Activated gamma-delta T cell treated with anti-CD3 and anti-CD28 coated beads, Interleukin-2, amount 50 U/mL, for 16 hours (primary cell): ENCODE results near the gene BNIP2.
"Not testable (repeated sequence)": the region's sequence is repeated elsewhere in the genome, so short reads cannot be mapped to it uniquely, and the experiment has no call there.

Experiments
- DNase-seq: peaks from one replicate; pipeline ENCODE4 v3.0.0-alpha.2; 2020; ENCODE audit warnings: low read depth

BNIP2 gene

DNA sequence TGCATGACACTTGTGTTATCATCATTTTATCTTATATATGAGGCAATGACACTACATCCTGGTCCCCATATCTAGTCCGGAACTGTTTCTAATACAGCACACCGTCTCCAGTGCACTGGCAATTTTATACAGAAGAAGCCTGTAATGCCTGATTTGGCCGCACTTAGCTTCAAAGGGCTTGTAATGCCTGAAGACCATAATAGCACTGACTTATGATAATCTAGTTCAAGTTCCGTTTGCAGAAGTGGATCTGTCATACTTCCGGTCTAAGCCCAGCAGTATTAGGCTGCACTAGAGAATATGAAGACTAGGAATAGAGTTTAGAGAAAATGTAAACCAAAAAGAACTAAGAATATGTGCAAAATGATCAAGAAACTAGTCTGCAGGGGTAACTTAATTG, 1.3 kb downstream of the BNIP2 start:
- no peak for DNase-seq

DNA sequence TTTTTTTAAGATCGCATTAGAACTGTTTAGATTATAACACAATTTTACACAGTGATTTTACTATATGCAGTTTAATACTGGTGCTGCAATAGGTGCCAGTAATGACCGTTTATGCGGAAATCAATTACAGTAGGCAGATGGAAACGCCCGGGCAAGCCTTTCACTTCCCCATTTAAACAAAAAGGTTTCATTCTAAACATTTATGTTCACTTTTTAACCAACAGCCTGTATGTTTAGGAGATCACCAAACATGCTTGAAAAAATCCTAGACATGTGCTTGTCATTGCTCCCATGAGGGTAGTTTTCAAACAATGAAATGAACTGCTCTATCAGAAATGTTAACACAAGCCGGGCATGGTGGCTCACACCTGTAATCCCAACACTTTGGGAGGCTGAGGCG, 2.7 kb downstream of the BNIP2 start:
- no peak for DNase-seq

DNA sequence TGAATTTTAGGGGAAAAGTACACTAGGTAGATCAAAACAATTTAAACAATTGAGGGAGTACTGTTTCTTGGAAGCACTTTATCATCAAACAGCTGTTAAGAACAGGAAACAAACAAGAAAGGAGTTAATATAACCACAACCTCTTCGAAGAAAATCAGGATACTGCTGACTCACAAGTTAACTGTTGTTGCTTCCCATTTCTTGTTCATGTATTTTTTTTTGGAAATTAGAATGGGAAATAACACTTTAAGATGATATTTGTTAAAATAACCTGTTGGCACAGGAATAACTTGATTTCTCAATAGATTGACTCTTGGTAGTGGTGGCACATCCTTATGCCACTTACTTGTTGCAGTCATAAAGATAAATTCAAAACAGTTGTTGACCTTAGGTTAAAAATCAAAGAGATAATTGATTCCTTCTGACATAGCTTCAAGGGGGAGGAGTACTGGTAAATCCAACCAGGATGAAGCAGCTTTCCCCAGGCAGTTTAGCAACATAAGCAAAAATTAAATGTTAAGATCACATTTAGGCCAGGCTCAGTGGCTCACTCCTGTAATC, 3.3 kb downstream of the BNIP2 start:
- no peak for DNase-seq

DNA sequence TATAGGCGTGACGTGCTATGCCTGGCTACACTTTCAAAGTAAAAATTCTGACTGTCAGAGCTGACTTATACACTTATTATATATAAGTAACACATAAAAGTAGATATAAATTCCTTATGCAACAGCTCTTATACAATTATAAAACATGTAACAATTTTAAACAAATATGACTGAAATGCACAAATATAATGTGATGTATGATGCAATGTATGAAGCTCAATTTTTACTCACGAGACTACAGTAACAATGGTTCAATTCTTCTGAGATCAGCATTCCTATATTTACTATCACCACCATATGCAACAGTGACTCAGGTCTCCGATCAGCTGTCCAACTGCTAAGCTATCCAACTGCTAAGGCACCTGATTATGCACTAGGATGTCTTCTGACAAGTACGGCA, 8.2 kb downstream of the BNIP2 start:
- DNase-seq, result no peak

DNA sequence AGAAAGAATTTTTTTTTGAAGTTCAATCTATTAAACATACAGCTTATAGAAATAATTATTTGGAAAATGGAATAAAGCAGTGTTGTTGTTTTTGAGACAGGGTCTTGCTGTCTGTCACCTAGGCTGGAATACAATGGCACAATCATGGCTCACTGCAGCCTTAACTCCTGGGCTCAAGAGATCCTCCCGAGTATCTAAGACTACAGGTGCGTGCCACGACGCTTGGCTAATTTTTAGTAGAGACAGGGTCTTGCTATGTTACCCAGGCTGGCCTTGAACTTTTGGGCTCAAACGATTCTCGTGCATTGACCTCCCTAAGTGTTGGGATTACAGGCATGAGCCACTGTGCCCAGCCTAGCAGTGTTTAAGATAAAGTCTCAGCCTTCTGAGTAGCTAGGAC, 8.8 kb downstream of the BNIP2 start:
- DNase-seq, result no peak

DNA sequence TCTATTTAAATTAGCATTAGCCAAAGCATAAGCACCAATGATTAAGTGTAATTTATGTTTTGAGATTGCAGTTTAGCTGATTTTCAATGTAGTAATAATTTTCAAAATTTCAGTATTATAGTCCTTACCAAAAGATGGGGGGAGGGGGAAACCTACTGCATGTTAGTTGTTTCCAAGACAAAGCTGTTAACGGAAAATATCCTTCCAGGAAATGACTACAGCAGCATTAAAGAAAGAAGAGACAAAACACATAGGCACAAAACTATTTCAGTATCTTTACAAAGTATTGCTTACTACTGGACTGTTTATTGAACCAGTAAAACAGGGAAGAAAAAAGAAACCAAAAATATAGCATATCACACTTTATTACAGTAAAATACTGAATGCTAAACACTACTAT, 10.5 kb downstream of the BNIP2 start:
- no peak for DNase-seq

DNA sequence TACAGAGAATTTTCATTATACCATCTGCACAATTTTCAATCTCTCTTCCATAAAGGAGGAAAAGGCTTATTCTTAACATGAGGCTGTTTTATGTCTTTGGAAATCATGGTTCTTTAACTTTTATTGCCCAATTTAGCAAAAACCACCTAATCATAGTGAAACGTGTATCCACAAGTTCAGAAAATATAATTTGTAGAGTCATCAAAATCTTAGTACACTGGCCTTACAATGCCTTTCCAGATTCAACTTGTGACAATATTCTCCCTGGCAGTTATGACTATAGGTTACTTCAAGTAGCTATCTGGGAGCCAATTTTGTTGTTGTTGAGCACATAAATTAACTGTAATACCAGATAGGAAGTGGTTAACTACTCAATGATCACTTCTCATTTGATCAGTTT, 10.9 kb downstream of the BNIP2 start:
- DNase-seq, result no peak

DNA sequence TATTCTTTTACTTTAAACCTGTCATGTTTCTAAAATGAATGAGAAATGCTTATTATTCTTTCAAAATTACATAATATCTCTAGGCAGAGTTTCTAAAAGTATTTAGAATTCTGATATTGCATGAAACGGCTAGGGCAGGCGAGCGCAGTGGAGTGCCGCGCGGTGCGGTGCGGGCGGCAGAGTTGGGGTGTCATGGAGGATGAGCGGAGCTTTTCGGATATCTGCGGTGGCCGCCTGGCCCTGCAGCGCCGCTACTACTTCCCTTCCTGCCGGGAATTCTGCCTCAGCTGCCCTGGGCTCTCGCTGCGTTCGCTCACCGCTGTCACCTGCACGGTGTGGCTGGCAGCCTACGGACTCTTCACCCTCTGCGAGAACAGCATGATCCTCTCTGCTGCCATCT, 12.6 kb downstream of the BNIP2 start:
- no peak for DNase-seq

DNA sequence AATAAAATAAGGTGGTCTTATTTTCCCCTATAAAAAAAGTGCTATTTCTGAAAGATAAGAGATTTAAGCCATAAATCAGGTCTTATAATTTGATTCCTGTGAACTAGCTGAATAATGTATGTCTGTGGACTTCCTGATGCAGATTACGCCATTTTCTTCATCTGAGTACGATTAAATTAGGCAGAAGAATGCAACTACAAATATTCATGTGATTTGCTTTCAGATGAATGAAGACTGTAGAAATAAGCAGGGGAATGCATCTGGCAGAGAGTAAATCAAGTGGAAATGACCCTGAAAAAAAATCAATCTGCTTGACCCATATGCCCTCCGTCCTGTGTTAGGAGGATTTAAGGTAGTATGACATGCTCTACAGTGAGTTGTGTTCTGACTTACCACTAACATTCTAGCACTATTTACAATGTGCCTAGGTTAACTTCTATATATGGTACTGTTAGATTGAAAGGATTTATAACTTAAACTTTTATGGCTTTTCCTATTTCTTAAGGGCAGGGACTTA, 14.7 kb downstream of the BNIP2 start:
- DNase-seq, result no peak

DNA sequence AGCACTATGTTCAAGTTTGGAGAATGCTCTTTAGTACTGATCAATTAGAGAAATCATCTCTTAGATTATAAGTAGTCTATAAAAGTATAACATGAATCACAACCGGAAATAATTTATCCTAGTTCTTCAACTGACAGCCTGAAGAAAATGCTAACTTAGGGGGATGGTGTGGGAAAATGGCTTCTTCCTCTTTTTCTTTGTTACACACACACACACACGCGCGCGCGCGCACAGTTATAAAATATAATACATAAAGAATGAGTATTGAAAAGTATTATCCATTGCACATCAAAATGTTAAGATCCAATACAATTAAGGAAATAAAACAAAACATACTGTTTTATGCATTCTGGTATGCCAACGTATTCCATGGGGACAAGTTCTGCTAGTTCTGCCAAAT, 20.6 kb downstream of the BNIP2 start:
- DNase-seq, result no peak

DNA sequence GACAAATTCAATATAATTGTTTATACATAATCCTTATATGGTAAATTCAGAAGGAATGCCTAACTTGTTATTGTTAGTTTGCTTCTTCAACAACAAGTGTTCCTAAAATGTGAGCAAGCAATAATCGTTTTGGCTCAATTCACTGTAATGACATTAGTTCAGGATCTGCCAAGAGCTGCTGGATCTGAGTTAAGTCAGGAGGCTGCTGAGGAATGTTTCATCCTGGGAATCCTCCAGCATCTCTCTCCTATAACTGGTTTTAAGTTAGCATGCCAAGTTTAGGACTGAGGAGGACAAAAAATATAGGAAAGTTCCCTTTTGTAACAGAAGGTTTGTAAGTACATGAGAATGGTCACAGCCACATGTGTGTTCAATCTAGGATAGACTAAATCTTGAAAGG, 26.9 kb downstream of the BNIP2 start:
- no peak for DNase-seq

DNA sequence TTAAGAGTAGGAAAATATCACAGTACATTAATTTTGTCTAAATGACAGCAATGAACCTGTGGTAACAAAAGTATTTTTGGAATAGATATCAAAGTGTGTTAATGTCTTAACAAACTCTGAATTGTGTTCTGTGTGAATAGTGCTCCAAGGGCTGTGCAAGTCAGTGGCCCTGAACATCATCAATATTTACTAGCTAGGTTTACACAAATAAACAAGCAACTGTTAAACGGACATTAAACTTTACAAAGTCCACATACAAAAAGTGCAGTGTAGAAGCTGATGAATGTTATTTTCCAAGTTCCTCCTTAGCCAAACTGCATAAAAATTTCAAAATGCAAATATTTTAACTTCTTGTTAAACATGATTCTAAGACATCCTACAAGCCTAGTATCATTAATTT, 29.8 kb downstream of the BNIP2 start:
- DNase-seq, result no peak

DNA sequence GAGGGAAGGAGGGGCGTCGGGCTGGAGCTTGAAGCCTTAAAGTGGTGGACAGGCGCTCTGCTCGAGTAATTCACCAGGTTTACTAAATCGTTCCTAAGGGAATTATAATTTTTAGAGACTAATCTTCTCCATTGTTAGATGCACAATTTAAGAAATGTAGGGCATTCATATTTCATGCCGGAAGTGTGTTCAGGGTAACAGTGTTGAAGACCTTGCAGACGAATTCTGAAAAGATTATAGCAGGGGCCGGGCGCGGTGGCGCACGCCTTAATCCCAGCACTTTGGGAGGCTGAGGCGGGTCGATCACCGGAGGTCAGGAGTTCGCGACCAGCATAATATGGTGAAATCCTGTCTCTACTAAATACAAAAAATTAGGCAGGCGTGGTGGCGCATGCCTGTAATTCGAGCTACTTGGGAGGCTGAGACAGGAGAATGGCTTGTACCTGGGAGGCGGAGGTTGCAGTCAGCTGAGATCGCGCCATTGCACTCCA, 31.4 kb downstream of the BNIP2 start:
- no peak for DNase-seq

DNA sequence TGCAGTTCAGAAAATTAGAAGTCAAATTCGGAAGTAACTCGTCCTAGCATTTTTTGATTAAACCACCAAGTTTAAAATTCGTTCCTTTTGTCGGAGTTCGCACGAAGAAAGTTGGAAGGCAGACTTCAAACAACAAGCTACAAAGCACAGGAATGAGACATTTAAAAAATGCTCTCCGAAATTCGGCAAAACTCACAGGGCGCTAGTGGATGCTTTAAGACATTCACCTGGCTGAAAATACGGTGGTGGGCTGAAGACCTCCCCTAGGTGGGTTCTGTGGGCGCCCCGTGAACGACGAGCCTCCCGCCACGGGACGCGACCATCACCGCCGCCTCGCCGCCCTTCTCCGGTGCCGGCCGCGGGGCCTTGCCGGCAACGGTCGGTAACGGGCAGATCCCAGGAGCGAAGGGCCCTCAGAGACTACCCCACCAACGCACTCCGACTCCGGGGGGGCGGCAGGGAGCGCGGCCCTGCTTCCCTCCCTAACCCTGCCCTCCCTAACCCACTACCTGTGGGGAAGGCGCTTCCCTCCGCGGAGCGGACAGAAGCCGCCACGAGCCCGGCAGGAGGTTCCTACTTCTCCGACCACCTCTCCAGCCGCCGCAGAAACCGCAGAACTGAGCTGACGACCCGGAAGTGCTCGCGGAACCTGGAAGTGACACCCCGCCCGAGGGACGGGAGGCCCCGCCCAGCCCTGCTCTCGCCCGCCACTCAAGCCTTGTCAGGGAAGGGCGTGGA, 32.1 kb downstream of the BNIP2 start, which contains the start of gene GTF2A2:
Gene GTF2A2 (minus strand): TSS at position 619 of the 738 bp plus-strand sequence. CDS start 5,238 bp downstream, outside the sequence.
- DNase-seq, result peak; percentile 88

DNA sequence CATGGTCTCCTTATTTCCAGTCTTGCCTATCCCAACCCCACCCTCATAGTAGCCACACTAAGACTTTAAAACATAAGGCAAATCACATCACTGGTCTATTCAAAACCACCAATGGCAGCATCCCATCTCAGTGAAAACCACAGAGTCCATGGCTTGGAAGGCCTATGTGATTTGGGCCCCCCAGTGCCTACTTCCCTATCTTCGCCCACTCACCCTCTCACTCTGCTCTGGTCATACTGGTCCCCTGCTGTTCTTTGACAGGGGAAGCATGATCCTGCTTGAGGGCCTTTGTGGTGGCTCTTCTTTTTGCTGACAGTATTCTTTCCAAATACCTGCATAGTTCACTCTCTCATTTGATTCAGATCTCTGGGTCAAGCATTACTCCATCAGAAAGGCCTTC, 35.1 kb downstream of the BNIP2 start:
- DNase-seq, result no peak

DNA sequence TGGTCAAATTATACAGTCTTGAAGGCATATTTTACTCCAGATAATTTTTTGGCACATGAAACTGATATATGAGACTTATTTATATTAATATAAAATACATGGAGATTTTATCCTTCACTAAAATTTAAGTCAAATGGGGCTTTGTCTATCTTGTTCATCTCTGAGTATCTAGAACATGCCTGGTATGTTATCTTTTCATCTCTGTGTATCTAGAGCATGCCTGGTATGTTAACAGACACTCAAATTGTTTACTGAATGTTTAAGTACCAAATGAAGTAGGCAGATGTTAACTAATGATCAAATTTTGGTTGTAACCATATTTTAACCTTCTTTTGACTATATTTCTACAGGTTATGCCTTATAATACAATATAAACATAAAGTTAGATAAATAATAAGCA, 39.5 kb downstream of the BNIP2 start:
- DNase-seq, result no peak

DNA sequence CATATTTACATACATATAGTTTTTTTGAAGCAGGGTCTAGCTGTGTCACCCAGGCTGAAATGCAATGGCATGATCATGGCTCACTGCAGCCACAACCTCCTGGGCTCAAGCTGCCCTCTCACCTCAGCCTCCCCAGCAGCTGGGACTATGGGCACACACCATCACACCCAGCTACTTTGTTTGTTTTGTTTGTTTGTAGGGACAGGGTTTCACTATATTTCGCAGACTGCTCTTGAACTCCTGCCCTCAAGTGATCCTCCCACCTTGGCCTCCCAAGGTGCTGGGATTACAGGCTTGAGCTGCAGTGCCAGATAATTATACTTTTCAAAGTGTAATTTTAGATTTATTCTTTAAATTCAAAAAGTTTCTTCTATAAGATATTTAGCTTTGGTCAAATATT, 42.0 kb downstream of the BNIP2 start:
- no peak for DNase-seq

DNA sequence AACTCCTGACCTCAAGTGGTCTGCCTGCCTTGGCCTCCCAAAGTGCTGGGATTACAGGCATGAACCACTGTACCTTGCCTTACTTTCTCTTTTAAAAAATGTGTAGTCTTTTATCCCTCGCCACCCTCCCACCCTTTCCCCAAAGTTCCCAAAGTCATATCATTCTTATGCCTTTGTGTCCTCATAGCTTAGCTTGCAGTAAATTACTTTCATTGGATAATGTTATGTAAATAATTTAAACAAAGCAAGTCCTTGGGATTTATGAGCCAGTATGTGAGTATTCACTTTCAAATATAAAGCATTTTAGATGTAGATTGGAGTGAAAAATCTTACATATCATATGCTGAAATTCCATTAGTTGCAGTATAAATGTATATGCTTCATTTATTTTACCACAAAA, 42.8 kb downstream of the BNIP2 start:
- DNase-seq, result no peak

DNA sequence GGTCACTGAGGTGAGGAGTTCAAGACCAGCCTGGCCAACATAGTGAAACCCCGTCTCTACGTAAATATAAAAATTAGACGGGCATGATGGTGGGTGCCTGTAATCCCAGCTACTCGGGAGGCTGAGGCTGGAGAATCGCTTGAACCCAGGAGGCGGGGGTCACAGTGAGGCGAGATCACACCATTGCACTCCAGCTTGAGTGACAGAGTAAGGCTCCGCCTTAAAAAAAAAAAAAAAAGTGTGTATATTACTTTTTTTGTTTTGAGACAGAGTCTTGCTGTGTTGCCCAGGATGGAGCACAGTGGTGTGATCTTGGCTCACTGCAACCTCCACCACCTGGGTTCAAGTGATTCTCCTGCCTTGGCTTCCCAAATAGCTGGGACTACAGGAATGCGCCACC, 43.3 kb downstream of the BNIP2 start:
- DNase-seq, result not testable (repeated sequence)

DNA sequence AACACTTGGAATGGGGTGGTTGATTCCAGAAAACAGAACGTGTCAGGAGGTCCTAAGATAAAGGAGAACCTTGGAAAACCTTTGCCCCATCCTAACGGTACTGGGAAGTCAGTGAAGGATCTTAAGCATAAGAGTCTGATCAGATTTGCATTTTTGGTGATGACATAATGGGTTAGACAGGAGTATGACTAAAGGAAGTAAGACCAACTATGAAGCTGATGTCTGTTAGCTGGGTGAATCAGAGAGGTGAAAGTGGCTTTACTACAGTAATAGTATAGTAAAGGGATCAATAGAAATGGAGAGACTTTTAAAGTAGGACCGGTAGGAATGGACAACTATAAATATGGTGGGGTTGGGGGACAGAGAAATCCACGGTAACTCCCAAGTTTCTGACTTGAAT, 44.4 kb downstream of the BNIP2 start:
- DNase-seq, result no peak

DNA sequence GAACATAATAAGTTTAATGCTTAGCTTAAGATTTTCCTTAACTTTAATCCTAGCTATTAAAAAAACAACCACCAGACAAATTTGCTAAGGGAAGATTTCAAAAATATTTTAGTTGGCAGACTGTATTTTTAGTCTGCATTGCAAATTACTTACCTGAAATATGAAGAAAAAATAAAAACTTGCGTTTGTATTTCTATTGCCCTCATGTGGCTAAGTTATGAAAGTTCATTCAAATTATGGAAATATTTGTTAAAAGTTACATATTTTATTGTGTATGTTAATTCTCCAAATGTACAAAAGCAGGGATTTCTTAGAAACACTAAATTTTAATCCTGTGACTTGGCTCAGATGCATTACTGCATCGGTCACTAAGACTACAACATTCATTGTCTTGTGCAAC, 46.8 kb downstream of the BNIP2 start:
- no peak for DNase-seq

DNA sequence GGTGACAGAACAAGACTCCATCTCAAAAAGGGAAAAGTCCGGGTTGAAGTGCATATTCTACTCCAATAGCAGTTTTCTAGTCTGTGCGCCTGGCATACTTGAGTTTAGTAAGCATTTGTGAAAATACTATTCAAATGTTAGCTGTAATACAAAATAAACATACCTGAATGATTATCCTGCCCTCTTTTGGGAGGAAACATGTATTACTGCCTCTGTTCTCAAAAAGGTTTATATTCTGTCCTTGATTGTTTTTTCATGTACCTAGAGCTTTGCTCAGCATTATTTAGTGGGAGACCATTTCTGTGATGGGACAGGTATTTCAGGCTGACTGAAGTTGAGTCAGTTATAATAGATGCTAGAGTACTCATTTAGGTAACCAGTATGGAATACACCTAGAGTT, 51.6 kb downstream of the BNIP2 start:
- DNase-seq, result not testable (repeated sequence)

DNA sequence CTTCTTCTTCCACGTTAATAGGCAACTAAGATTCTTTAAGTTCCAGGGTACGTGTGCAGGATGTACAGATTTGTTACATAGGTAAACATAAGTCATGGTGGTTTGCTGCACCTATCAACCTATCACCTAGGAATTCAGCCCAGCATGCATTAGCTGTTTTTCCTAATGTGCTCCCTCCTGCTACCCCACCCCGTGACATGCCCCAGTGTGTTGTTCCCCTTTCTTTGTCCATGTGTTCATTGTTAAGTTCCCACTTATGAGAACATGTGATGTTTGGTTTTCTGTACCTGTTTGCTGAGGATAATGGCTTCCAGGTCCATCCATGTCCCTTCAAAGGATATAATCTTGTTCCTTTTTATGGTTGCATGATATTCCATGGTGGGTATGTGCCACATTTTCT, 52.9 kb downstream of the BNIP2 start:
- no peak for DNase-seq

DNA sequence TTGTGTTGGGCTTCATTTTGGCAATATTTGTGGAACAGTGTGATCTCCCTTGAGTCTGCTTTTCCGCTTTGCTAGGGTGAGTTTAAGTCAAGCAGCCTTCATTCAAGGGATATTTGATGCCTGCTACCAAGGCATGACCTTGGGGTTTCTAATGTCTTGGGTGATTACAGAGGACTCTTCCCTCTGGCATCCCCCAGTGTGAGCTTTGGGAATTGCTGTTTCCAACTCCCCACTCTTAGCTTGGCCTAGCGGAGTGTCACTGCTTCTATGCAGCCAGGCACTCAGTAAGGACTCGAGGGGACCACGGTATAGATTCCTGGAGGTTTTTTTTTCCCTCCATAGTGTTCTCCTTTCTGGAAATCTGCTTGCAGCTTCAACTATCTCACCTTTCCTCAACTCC, 56.4 kb downstream of the BNIP2 start:
- DNase-seq, result no peak
